Astrocyte (in vitro differentiated cells and primary cell): ENCODE measurements around the gene OR5H1.

Source experiments
- EZH2 ChIP-seq: IDR thresholded peaks from 2 replicates; pipeline ENCODE4 v1.6.1; 2012; ENCODE audit warnings: mild to moderate bottlenecking, low read length, inconsistent platforms; ENCODE audit not compliant: insufficient read depth
- TF ChIP-seq, protein P1 (sequence below): IDR thresholded peaks from 2 replicates; pipeline ENCODE4 v1.5.1; 2011; ENCODE audit warnings: low read depth, mild to moderate bottlenecking, inconsistent platforms, low read length, moderate library complexity; ENCODE audit not compliant: insufficient read depth

DNA sequence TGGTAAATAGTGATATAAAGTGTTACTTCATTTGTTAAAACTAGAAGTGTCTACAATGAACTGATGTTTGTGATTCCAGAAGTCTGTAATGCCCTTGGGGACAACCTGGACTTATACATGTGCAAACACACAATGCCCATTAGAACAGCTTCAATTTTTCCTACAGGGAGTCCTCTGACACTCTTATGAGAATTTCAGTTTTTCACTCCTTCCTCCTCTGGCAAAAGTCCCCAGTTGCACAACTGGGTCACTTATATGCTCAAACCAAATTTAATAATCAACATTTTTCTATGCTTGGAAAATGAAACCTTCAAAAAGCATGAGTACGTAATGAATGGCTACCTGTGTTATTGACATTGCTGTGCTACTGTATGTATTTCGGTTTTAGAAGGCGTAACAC, 35.9 kb downstream of the OR5H1 start, which contains the start of gene OR5H15:
- TF ChIP-seq, protein P1, sequence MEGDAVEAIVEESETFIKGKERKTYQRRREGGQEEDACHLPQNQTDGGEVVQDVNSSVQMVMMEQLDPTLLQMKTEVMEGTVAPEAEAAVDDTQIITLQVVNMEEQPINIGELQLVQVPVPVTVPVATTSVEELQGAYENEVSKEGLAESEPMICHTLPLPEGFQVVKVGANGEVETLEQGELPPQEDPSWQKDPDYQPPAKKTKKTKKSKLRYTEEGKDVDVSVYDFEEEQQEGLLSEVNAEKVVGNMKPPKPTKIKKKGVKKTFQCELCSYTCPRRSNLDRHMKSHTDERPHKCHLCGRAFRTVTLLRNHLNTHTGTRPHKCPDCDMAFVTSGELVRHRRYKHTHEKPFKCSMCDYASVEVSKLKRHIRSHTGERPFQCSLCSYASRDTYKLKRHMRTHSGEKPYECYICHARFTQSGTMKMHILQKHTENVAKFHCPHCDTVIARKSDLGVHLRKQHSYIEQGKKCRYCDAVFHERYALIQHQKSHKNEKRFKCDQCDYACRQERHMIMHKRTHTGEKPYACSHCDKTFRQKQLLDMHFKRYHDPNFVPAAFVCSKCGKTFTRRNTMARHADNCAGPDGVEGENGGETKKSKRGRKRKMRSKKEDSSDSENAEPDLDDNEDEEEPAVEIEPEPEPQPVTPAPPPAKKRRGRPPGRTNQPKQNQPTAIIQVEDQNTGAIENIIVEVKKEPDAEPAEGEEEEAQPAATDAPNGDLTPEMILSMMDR: no peak
- TF ChIP-seq EZH2: no peak
